Activated CD4-positive, alpha-beta T cell treated with anti-CD3 and anti-CD28 coated beads, Interleukin-2, amount 50 U/mL, for 24 hours (primary cell): Measurements from ENCODE around the gene CDH13.

Experiments used
- DNase-seq, 2 donors: peaks; one replicate each; pipeline ENCODE4 v3.0.0-alpha.2; 2020; ENCODE audit warnings: low read depth in 1 of 2, low spot score in 1 of 2

CDH13 gene

DNA sequence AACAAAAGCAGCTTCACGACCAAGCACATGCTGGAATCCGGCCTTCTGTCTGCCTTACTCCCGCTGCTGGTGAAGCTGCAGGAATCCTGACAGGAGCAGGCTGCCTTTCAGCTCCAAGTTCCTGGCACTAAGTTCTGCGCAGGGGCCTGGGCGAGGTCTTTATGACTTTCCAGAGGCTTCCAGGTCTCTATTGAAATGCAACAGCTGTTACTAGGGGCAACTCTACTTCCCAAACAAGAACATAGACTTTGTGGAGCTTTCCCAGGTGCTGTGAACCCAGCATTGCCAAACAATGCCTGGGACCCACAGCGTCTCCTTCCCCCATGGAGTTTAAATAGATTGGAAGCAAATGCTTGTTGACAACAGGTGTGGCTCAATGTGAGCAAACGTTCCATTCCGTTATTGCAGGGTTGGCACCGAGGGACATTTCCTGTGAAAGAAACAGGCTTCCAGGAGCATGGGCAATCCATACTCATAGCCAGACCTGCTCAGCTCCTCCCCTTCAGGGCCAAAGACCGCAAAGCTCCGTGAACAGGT lies 156.0 kb downstream of the CDH13 start:
- no peak for DNase-seq

DNA sequence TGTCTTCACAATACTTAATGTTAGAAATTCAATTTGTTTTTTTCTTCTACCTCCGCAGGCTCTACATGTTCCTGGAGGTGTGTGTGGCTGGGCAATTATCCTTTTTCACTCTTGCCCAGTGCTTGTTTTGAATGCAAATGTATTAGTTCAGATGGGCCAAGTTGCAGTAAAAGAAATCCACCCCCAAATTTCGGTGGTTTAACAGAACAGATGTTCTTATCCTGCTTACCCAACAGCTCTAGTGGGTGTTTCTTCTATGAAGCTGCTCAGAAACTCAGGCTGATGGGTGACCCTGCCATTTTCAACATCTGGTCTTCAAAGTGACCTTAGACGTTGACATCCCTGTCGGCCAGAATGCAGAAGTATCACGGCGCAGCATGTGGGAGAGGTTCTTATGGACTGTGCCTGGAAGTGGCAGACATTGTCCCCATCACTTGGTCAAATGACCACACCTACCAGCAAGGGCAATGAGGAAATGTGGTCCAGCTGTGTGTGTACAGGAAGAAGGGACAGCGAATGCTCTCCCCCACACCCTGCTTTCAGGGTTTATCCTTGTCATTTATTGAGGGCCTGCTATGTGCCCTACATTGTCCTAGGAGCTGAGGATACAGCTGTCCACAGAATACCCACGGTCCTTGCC lies 157.3 kb downstream of the CDH13 start:
- no peak for DNase-seq

DNA sequence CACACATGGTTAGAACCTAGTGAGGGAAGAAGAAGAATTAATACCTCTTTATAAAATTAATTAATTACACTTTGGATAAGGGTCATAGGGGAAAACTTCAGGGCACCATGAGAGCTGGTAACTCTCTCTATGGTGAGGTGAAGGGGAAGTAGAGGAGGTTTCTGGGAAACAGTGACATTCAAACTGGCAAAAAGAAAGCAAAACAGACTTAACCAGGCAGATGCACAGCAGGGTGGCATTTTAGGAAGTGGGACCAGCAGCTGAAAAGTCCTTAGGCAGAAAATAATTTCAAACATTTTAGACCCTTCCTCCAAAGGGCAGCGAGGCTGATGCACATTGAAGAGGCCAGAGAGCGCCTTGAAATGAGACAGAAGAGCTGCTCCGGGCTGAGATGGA lies 157.8 kb downstream of the CDH13 start:
- DNase-seq, result no peak

DNA sequence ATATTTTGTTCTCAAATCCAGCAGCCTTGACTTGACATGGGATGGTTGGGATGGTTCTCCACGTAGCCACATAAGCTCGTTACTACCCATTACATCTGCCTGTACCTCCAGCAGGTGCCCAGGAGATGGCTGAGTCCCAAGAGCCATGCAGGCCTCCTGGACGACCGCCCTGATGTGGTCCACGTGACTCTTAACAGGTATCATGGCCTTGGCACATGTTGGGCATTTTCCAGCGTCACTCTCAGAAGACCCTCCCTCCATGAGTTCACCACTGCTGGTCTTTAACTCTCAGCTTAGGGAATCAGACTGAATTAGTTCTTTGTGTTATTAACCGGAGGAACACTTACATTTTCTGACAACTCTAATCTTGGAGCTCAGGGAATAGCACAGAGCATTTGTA lies 161.5 kb downstream of the CDH13 start:
- DNase-seq, result no peak

DNA sequence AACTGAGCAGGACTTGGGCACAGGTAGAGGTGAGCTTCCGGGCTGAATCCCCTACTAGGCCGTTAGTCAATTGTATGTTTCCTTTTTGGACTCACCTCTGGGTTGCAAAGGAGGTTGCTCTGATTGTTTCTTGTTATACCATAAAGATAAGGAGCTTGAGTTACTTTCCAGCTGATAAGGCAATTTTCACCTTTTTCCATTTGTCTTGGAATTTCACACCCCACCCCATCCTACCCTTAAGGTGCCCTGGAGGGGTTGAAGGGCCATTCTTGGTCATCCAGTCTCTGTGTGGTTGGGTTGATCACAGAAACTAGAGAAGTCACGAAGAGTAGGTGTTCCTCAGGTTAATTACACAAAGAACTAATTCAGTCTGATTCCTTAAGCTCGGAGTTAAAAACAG lies 162.2 kb downstream of the CDH13 start:
- no peak for DNase-seq

DNA sequence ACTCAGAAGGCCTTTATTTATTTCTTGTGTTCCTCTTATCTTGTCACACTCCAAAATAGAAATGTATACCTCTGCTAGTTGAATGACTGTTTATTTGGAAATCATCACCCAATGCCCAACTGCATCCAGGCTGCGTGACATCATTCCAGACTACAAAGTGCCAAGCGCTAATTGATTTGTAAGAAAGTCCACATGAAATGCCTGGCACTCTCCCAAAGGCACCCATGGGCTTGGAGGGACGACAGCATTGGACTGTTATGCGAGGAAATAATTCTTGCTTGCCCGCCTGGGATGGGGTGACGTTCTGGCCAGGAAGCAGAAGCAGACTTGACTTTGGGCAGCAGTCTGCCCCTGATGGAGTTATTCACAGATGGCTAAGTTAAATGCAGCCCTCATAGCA lies 165.9 kb downstream of the CDH13 start:
- DNase-seq, result no peak

DNA sequence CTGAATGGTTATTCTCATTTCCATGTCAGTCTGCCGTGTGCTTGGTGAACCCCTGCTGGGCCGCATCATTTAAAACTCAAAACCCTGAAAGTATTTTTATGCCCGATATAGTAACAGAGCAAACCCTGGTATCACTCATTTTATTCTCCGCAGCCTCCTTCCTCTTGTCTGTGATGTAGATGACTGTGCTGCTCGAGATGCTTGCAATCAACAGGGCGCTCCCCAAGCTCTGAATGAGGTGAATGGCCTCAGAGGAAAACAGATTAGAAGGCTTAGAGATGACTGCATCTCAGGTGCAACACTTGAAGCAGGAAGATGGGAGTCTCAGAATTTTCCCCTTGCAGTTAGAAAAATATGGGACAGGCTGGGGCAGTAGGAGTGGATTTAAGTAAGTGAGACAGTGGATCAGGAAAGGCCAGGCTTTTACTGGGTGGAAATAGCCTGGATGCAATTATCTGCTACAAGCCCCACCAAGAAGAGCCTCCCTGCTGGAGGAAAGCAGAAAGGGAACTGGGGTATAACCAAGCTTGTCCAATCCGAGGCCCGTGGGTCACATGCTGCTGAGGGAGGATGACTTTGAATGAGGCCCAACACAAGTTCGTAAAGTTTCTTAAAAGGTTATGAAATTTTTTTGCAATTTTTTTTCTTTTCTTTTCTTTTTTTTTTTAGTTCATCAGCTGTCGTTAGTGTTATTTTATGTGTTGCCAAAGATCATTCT lies 166.9 kb downstream of the CDH13 start:
- DNase-seq, result no peak

DNA sequence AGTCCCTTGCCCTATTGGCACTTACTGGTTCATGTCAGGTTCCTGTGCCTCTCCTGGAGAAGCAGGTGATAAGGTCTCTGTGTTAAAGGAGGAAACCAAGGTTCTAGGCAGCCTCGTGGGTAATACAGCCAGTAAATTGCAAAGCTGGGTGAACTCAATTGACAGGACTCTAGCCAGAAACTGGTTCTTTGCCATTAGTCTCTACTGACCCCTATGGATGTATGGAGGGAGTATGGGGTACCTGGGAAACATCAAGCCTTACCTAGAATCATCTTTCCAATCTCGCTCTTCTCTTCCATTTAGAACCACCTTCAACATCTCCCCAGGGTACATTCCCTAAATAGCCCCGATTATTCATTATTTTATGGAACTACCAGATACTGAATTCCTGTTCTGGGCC lies 169.3 kb downstream of the CDH13 start:
- no peak for DNase-seq

DNA sequence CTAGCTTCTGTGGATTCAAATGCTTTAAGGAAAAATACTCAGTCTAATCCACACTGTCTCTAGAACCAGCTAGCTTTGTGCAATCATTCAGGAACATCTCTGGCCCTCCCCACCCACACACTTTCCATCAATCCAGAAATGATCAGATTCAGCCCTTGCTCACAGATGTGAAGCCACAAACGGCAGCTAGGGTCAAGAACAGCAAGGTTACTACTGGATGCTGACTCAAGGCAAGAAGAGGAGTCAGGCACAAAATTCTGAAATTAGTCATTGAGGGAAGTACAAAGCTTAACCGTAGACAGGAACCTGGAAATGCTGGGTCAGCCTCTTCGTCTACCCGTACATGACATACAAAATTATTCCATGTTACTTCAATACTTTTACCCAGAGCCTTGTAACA lies 174.6 kb downstream of the CDH13 start:
- DNase-seq, result peak in 1 of 2 donors; percentile 11

DNA sequence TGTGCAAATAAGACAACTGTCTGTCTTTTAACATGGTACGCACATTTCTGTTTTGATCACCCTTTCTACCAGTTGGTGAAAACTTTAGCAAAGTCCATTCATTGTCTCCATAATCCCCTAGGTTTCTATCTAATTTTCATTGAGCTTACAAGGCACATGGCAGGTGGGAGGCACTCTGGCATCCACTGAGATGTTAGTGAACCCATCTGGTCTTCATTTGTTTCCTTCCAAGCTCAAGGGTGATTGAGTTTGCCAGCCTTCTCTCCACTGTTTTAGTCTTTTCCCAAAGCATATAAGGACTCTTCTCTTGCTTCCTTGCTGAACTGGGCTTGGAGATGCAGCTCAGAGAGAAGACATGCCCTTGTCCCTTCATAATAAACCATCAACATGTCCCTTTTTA lies 179.1 kb downstream of the CDH13 start:
- no peak for DNase-seq

DNA sequence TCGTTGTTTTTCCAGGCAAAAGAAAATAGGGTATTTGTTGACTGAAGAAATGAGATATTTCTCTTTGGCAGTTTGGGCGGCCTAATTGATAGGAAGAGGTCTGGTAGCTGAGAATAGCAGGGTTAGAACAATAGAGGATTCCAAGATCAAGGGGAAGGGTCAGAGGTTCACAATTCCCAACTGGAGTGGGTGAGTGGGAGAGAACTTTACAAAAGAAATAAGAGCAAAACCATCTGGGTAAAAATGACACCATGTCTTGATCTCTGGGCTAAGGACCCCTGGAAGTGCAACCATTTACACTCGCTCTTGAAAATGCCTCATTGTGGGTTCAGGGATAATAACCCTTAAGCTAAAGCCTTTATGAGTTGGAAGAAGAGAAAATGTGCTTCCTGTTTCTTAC lies 180.5 kb downstream of the CDH13 start:
- no peak for DNase-seq

DNA sequence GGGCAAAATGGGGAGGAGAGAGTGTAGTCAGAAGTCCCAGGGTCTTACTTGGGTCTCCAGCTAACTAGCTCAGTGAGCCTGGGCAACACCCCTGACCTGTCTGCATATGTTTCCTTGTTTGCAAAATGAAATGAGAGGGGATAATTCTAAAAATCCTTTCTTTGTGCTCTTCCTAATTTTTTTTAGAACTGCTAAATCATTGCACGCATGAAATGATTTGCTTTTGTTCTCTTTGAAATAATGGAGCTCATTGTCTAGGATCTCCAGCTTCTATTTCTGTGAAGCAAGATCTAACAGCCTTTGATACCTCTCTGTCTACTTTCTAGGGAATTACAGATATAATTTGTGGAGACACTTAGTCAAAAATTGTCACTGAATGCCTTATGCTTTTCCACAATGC lies 181.3 kb downstream of the CDH13 start:
- DNase-seq, result no peak

DNA sequence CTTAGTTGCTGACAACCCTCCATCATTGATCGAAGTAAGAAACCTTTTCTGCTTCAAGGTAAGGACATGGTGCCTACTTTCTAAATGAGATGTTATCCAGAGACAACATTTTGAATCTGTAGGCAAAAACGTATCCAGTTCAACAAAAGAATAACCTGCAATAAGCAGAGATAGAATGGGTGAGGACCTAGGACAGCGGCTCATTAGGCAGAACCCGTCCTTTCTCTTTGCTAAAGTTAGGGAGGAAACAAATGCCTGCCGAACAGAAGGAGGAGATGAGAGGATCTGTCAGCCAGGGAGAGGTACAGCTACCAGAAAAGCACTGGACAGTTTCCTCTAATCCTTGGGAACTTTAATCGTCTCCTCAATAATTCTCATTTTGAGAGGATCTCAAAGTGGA lies 183.3 kb downstream of the CDH13 start:
- no peak for DNase-seq

DNA sequence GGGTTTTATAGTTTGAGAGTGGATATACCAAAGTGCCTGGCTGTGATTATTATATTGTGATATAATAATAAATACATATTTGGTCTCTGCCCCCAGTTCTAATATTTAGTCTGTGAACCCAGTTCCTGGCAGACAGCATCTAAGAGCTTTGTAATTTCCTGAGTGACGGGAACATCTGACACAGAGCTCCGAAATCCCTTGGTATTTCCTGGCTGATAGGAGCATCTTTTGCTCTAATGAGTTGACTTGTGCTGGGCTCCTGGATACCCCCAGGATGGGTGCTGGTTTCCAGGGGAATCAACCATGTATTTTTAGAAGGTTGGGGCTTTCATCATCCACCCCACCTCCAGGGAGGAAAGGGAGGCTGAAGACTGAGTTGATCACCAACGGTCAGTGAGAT lies 187.3 kb downstream of the CDH13 start:
- no peak for DNase-seq

DNA sequence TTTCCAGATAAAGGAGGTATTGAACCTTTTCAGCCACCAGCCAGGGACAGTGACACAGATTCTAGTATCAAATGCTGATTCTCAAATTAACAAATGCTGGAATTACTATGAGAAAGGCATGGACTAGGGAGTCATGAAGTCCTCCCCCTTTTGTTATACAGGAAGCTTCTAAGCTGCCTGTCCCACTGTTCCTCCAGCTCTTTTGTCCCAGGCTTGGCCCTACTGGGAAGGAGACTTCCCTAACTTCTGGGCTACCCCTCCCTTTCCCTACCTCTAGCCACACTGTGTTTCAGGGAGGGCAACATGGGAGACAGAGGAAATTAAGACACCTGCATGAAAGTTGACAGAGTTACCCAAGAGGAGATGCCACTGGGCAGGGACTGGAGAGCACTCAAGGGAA lies 192.5 kb downstream of the CDH13 start:
- DNase-seq, result no peak

DNA sequence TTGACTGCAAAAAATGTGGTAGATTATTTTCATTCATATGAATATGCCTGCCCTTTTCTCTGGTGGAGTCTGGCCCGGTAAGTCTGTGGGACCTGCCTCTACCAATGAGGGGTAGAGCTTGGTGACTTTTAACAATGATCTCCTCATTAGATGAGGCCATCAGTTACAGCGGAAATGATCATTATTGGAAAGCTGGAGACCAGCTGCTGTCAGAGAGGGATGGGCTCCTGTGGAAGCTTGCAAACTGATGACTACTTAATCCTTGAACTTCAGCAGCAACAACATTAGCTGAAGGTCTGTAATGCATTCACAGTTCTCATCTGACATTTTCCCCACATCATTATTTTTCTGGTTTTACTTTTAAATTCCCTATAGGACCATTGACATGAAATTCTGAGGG lies 194.1 kb downstream of the CDH13 start:
- no peak for DNase-seq

DNA sequence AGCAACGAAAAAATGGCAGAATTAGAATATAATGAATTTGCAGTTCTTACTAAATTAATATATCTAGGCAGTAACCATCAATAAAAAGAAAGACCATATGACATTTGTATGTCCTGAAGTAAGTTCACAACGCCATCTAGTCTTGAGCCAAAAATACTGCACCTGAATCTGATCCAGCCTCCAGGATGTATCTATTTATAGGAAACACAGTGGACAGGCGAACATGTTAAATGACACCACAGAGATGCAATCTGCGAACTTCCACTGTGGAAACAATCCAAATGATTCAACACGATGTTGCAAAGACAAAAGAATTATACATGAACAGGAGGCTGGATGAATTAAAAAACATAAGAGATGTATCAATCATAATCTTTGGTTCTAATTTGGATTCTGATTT lies 197.6 kb downstream of the CDH13 start:
- no peak for DNase-seq

DNA sequence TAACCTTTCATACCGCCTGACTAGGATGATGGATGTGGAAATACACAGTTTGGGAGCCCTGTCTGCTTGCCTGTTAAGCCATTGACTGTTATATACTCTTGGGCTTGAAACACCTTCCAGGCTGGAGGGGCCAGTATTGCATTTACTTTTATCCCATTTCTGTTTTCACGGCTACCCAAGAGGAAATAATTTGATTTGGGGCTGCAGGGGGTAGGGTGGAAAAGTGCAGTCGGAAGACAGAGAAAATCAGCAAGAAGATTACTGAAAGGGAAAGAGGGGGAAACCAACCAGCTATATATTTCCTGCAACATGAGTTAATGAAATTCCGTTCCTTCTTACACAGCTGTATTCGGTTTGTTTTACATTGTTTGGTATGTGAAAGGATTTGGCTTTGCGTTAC lies 202.5 kb downstream of the CDH13 start:
- no peak for DNase-seq

DNA sequence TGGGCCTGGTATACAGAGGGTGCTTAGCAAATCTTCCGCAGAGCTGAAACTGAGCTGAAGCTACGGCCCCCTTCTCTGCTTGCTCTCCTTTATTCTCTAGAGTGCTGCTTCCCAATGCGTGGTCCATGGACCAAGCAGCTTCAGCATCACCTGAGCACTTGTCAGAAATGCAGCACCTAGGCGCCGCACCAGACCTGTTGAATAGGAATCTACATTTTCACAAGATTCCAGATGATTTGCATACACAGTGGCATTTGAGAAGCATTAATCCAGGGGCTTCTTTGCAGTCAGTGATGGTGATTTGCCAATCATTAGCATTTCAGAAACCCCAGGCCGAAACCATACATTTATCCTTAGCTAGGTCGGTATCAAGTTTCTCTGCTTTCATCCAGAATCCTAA lies 204.2 kb downstream of the CDH13 start:
- no peak for DNase-seq

DNA sequence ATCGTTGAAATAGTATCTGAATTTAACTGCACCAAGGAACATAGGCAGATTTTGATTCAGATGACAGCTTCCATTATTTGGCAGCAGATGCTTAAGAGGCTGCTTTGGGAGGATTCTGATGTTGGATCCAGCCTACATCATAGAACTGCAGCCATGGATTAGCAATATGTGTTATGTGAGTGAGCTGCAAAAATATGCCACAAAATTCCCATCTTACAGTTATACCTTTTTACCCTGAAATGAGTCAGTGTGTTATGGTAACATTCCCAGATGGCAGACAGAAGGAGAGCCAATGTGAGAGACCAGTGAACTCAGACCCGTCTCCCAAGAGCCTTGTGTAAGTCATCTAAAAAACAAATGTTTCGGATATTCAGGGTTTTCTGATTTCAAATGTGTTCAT lies 206.1 kb downstream of the CDH13 start:
- no peak for DNase-seq

DNA sequence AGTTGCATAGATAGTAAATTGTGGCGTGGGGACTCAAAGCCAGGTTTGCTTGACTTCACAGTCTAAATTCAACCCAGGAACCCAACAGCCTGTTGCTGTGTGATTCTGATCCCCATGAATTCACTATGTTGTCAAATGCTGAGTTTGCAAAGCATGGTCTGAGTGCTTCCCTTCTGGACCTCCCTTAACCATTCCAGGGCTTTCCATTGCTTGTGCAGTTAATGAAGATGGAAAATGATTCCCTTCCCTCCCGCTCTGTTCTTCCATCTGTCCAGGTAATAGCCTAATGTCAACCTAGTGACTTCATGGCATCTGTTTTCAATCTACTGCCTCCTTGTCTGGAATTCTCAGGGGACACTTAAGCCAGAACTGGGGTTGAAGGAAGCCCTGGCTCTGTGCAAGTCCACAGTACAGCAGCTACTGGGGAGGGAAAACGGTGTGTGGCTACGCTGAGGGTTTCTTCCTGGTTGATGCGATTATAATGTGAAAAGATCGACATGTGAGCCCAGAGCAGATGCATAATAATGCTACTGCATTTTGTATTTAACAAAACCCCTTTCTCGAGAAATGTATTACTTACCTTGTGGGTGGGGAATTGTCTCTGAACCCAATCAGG lies 206.7 kb downstream of the CDH13 start:
- no peak for DNase-seq

DNA sequence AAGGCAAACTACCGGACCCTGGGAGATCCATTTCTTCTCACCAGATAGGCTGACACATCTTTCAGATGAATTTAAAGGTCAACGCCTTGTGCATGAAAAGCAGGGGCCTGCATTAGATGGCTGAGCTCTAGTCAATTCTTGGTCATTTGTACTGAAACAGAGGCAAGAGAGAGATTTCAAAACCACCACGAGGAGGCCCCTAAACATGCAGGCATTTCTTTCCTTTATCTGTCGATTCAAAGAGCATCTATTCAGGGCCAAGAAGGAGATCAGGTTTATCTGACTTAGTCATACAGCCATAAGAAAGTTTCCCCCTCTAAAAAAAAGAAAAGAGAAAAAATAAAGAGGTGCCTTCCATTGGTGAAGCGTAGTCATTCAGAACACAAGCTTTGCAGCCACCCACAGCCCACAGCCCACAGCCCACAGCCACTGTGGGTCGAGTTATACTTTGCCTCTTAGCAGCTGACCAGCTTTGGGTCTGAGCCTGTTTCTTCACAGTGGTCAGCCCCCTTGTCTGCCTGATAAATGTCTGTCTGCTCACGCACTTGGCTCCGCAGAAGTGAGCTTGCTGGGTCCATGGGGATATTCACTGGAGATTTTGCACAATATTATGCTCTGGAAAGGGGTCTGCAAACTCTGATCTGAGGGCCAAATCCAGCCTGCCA lies 207.5 kb downstream of the CDH13 start:
- DNase-seq, result no peak
